RWPE1 (cell line): ENCODE measurements around the gene SLC7A1.

Experiments
- CTCF ChIA-PET: fragments of 350-600 bp; sonication (Branson Sonifier 250); formaldehyde crosslinking; extraction: SDS; loops from one replicate; lab custom pipeline; 2021; lab: Yijun Ruan, JAX
- POLR2A ChIA-PET: fragments of 400-600 bp; formaldehyde crosslinking; extraction: SDS; loops from one replicate; lab custom pipeline; 2020; ENCODE audit warnings: antibody characterized with exemption; ENCODE audit not compliant: low non-redundant PET; lab: Yijun Ruan, JAX
- DNase-seq: peaks from one replicate; pipeline ENCODE4 v3.0.0; 2012; ENCODE audit warnings: low spot score
- H3K27ac ChIP-seq: fragments of 450-650 bp; 2 replicates; pipeline ENCODE4 v1.5.1; 2017
- CTCF ChIP-seq: fragments of 450-650 bp; conservative IDR thresholded peaks from 2 replicates; pipeline ENCODE4 v1.5.1; 2017; ENCODE audit warnings: low read depth, mild to moderate bottlenecking

Gene SLC7A1

GRCh38 chr13:29465741-29466293, 129.7 kb downstream of the SLC7A1 start:
- ChIA-PET POLR2A (no interaction called here), CTCF (no interaction called here)
- DNase-seq: peak; percentile 25
- H3K27ac ChIP-seq: peak overlapping the region; percentile 49
- TF ChIP-seq CTCF: no peak

GRCh38 chr13:29464105-29464679, 131.3 kb downstream of the SLC7A1 start:
- ChIA-PET POLR2A (no interaction called here), CTCF (no interaction called here)
- no peak for DNase-seq
- no peak overlapping the region for H3K27ac ChIP-seq
- no peak for TF ChIP-seq CTCF

- no peak overlapping the region for H3K27ac ChIP-seq
- ChIA-PET POLR2A (no interaction called here), CTCF (interaction anchor here (0.9 kb wide), 1 partner anchor 12 kb away, joined by 3 read pairs; no protein-coding TSS in a partner anchor)
- TF ChIP-seq CTCF: no peak
- DNase-seq: no peak
These were observed 135.6 kb downstream of the SLC7A1 start for GRCh38 chr13:29459813-29460355.
